NCI-H446 (cell line): ENCODE results near the gene LEAP2.
A peak's percentile ranks its signal among the peaks of the same experiment; 100 is the strongest.
"Not testable (repeated sequence)": the region's sequence is repeated elsewhere in the genome, so short reads cannot be mapped to it uniquely, and the experiment has no call there.

ENCODE experiments used
- DNase-seq, 2 experiments: peaks; one replicate each; lab custom pipeline; 2025; lab: John Stamatoyannopoulos, UW

The LEAP2 gene

GRCh38 chr5:132840896-132841295 lies 32.6 kb upstream of the LEAP2 start:
- no peak for DNase-seq

GRCh38 chr5:132841305-132841704 lies 32.2 kb upstream of the LEAP2 start:
- DNase-seq, result no peak

- DNase-seq, result no peak
Measured at GRCh38 chr5:132848270-132848669, 25.2 kb upstream of the LEAP2 start.

GRCh38 chr5:132849347-132849746 lies 24.1 kb upstream of the LEAP2 start:
- no peak for DNase-seq

GRCh38 chr5:132850066-132850465 lies 23.4 kb upstream of the LEAP2 start:
- no peak for DNase-seq

- no peak for DNase-seq
Measured at GRCh38 chr5:132853323-132853722, 20.1 kb upstream of the LEAP2 start.

GRCh38 chr5:132853790-132854189 lies 19.7 kb upstream of the LEAP2 start:
- no peak for DNase-seq

- DNase-seq, result no peak
Measured at GRCh38 chr5:132854301-132854700, 19.2 kb upstream of the LEAP2 start.

GRCh38 chr5:132854992-132855391 lies 18.5 kb upstream of the LEAP2 start:
- DNase-seq, result not testable (repeated sequence)

GRCh38 chr5:132856011-132856410 lies 17.5 kb upstream of the LEAP2 start:
- no peak for DNase-seq

- DNase-seq, result no peak
Measured at GRCh38 chr5:132859889-132860437, 13.5 kb upstream of the LEAP2 start.

GRCh38 chr5:132860742-132861141 lies 12.7 kb upstream of the LEAP2 start:
- DNase-seq, result no peak

GRCh38 chr5:132865668-132866341 lies 7.7 kb upstream of the LEAP2 start:
- DNase-seq, result no peak

GRCh38 chr5:132866342-132867045 lies 7.0 kb upstream of the LEAP2 start, which contains the start of the genes GDF9 and UQCRQ:
GDF9 (minus strand) TSS chr5:132866469; CDS start chr5:132864533, 1,936 bp downstream.
UQCRQ (plus strand) TSS chr5:132866642; CDS start chr5:132866882, 240 bp downstream.
- peak; percentile 94 to 98 for DNase-seq

- DNase-seq, result no peak
Measured at GRCh38 chr5:132867046-132867451, 6.4 kb upstream of the LEAP2 start.

- no peak for DNase-seq
Measured at GRCh38 chr5:132868754-132869153, 4.7 kb upstream of the LEAP2 start.

GRCh38 chr5:132870801-132871200 lies 2.7 kb upstream of the LEAP2 start:
- no peak for DNase-seq

- no peak for DNase-seq
Measured at GRCh38 chr5:132871459-132872284, 1.8 kb upstream of the LEAP2 start.

GRCh38 chr5:132872788-132873118 lies 715 bp upstream of the LEAP2 start:
- DNase-seq, result no peak

GRCh38 chr5:132873930-132874271 lies 433 bp downstream of the LEAP2 start:
- DNase-seq, result no peak

- no peak for DNase-seq
Measured at GRCh38 chr5:132876020-132876759, 2.7 kb downstream of the LEAP2 start.

GRCh38 chr5:132877466-132877865 lies 4.0 kb downstream of the LEAP2 start:
- DNase-seq, result no peak
